CD4-positive, alpha-beta T cell treated with Interleukin-6 at 100 ng/mL for 8 hours (primary cell): ENCODE data around the gene SHISAL1.

Source experiments
- DNase-seq: peaks from one replicate; pipeline ENCODE4 v3.0.0-alpha.2; 2020; ENCODE audit warnings: mixed read lengths, low spot score

SHISAL1 gene

GRCh38 chr22:44277386-44278135, 35.2 kb downstream of the SHISAL1 start:
- DNase-seq = no peak

GRCh38 chr22:44276706-44277356, 35.9 kb downstream of the SHISAL1 start:
- no peak for DNase-seq

- no peak for DNase-seq
Observed at GRCh38 chr22:44276041-44276440, 36.7 kb downstream of the SHISAL1 start.

GRCh38 chr22:44275631-44275995, 37.1 kb downstream of the SHISAL1 start:
- no peak for DNase-seq

GRCh38 chr22:44274918-44275630, 37.7 kb downstream of the SHISAL1 start:
- no peak for DNase-seq

- no peak for DNase-seq
Observed at GRCh38 chr22:44273175-44273574, 39.6 kb downstream of the SHISAL1 start.

GRCh38 chr22:44272401-44272771, 40.4 kb downstream of the SHISAL1 start:
- DNase-seq = no peak

- DNase-seq = no peak
Observed at GRCh38 chr22:44271732-44272400, 40.9 kb downstream of the SHISAL1 start.

- DNase-seq = no peak
Observed at GRCh38 chr22:44271010-44271500, 41.7 kb downstream of the SHISAL1 start.

GRCh38 chr22:44270556-44270880, 42.2 kb downstream of the SHISAL1 start:
- DNase-seq = no peak

- DNase-seq = no peak
Observed at GRCh38 chr22:44269757-44270555, 42.8 kb downstream of the SHISAL1 start.

- DNase-seq = no peak
Observed at GRCh38 chr22:44269117-44269498, 43.6 kb downstream of the SHISAL1 start.

GRCh38 chr22:44268431-44269116, 44.2 kb downstream of the SHISAL1 start:
- no peak for DNase-seq

GRCh38 chr22:44267856-44268255, 44.9 kb downstream of the SHISAL1 start:
- DNase-seq = no peak

GRCh38 chr22:44266796-44267760, 45.7 kb downstream of the SHISAL1 start:
- DNase-seq = no peak

GRCh38 chr22:44263547-44263946, 49.2 kb downstream of the SHISAL1 start:
- no peak for DNase-seq

- DNase-seq = no peak
Observed at GRCh38 chr22:44261861-44262595, 50.7 kb downstream of the SHISAL1 start.

GRCh38 chr22:44261164-44261860, 51.4 kb downstream of the SHISAL1 start:
- no peak for DNase-seq
